CD4-positive, alpha-beta T cell treated with Interleukin-17A for 4 hours (primary cell): Measurements from ENCODE around the gene RAPGEF1.

ENCODE experiments used
- DNase-seq: peaks from one replicate; pipeline ENCODE4 v3.0.0-alpha.2; 2020; ENCODE audit warnings: mixed read lengths

RAPGEF1 gene

GRCh38 chr9:131619680-131620079, 120.2 kb downstream of the RAPGEF1 start:
- DNase-seq, result no peak

- DNase-seq, result no peak
These were observed 121.1 kb downstream of the RAPGEF1 start for GRCh38 chr9:131618785-131619184.

GRCh38 chr9:131618071-131618479, 121.8 kb downstream of the RAPGEF1 start:
- DNase-seq, result no peak

- no peak for DNase-seq
These were observed 122.3 kb downstream of the RAPGEF1 start for GRCh38 chr9:131617611-131618010.

GRCh38 chr9:131616983-131617604, 122.8 kb downstream of the RAPGEF1 start:
- DNase-seq, result no peak

GRCh38 chr9:131614340-131614915, 125.4 kb downstream of the RAPGEF1 start:
- DNase-seq, result no peak

GRCh38 chr9:131613921-131614320, 126.0 kb downstream of the RAPGEF1 start:
- no peak for DNase-seq

GRCh38 chr9:131612851-131613250, 127.0 kb downstream of the RAPGEF1 start:
- no peak for DNase-seq

GRCh38 chr9:131611586-131612315, 128.1 kb downstream of the RAPGEF1 start:
- no peak for DNase-seq

- DNase-seq, result no peak
These were observed 129.6 kb downstream of the RAPGEF1 start for GRCh38 chr9:131610231-131610761.

- no peak for DNase-seq
These were observed 130.6 kb downstream of the RAPGEF1 start for GRCh38 chr9:131609099-131609830.

- no peak for DNase-seq
These were observed 131.3 kb downstream of the RAPGEF1 start for GRCh38 chr9:131608493-131609037.

GRCh38 chr9:131607591-131607990, 132.3 kb downstream of the RAPGEF1 start:
- DNase-seq, result no peak

- no peak for DNase-seq
These were observed 132.8 kb downstream of the RAPGEF1 start for GRCh38 chr9:131606896-131607567.

- DNase-seq, result no peak
These were observed 133.9 kb downstream of the RAPGEF1 start for GRCh38 chr9:131605770-131606590.

- no peak for DNase-seq
These were observed 136.0 kb downstream of the RAPGEF1 start for GRCh38 chr9:131603711-131604439.

- DNase-seq, result no peak
These were observed 136.7 kb downstream of the RAPGEF1 start for GRCh38 chr9:131603199-131603598.

GRCh38 chr9:131601683-131602181, 138.1 kb downstream of the RAPGEF1 start:
- no peak for DNase-seq

- DNase-seq, result no peak
These were observed 141.8 kb downstream of the RAPGEF1 start for GRCh38 chr9:131598121-131598520.

- DNase-seq, result no peak
These were observed 142.6 kb downstream of the RAPGEF1 start for GRCh38 chr9:131597246-131597645.

GRCh38 chr9:131596430-131596743, 143.5 kb downstream of the RAPGEF1 start:
- DNase-seq, result no peak
